CD1c-positive myeloid dendritic cell (primary cell): Measurements from ENCODE around the gene HMCN1.
"Not testable (repeated sequence)": the region's sequence is repeated elsewhere in the genome, so short reads cannot be mapped to it uniquely, and the experiment has no call there.

Source experiments
- DNase-seq: peaks from one replicate; pipeline ENCODE4 v3.0.0-alpha.2; 2016; ENCODE audit errors: extremely low spot score

Gene HMCN1

GRCh38 chr1:185741551-185741950 is 7.4 kb downstream of the HMCN1 start:
- no peak for DNase-seq

GRCh38 chr1:185742403-185742802 is 8.2 kb downstream of the HMCN1 start:
- no peak for DNase-seq

GRCh38 chr1:185745165-185745564 is 11.0 kb downstream of the HMCN1 start:
- DNase-seq: no peak

GRCh38 chr1:185759061-185759460 is 24.9 kb downstream of the HMCN1 start:
- no peak for DNase-seq

- no peak for DNase-seq
Measured at GRCh38 chr1:185761841-185762240, 27.6 kb downstream of the HMCN1 start.

GRCh38 chr1:185767508-185768120 is 33.4 kb downstream of the HMCN1 start:
- DNase-seq: no peak

- DNase-seq: no peak
Measured at GRCh38 chr1:185768371-185768770, 34.2 kb downstream of the HMCN1 start.

- no peak for DNase-seq
Measured at GRCh38 chr1:185769136-185769535, 34.9 kb downstream of the HMCN1 start.

GRCh38 chr1:185774394-185774793 is 40.2 kb downstream of the HMCN1 start:
- DNase-seq: no peak

- DNase-seq: no peak
Measured at GRCh38 chr1:185775501-185775900, 41.3 kb downstream of the HMCN1 start.

- DNase-seq: no peak
Measured at GRCh38 chr1:185776522-185776921, 42.3 kb downstream of the HMCN1 start.

GRCh38 chr1:185783860-185784259 is 49.7 kb downstream of the HMCN1 start:
- not testable (repeated sequence) for DNase-seq

GRCh38 chr1:185785586-185785985 is 51.4 kb downstream of the HMCN1 start:
- DNase-seq: no peak

GRCh38 chr1:185786524-185786923 is 52.3 kb downstream of the HMCN1 start:
- DNase-seq: no peak

- no peak for DNase-seq
Measured at GRCh38 chr1:185787238-185787637, 53.0 kb downstream of the HMCN1 start.

- no peak for DNase-seq
Measured at GRCh38 chr1:185788386-185788785, 54.2 kb downstream of the HMCN1 start.

GRCh38 chr1:185789501-185790193 is 55.5 kb downstream of the HMCN1 start:
- DNase-seq: no peak

GRCh38 chr1:185790194-185790735 is 56.1 kb downstream of the HMCN1 start:
- no peak for DNase-seq

GRCh38 chr1:185792040-185792439 is 57.8 kb downstream of the HMCN1 start:
- no peak for DNase-seq

- DNase-seq: not testable (repeated sequence)
Measured at GRCh38 chr1:185794495-185794894, 60.3 kb downstream of the HMCN1 start.

GRCh38 chr1:185795181-185795580 is 61.0 kb downstream of the HMCN1 start:
- no peak for DNase-seq

GRCh38 chr1:185798505-185798904 is 64.3 kb downstream of the HMCN1 start:
- no peak for DNase-seq

- DNase-seq: no peak
Measured at GRCh38 chr1:185803241-185803640, 69.0 kb downstream of the HMCN1 start.
